HG03066 (cell line): Measurements from ENCODE around the gene HHIPL1.

Experiments
- ATAC-seq: cut with Tn5 transposase; IDR thresholded peaks from one replicate; pipeline ENCODE4 v1.9.1; 2021; ENCODE audit warnings: low read depth; ENCODE audit not compliant: unreplicated experiment

Gene HHIPL1

GRCh38 chr14:99686557-99687283, 41.8 kb downstream of the HHIPL1 start:
- ATAC-seq = no peak

- no peak for ATAC-seq
Observed at GRCh38 chr14:99687284-99688209, 42.6 kb downstream of the HHIPL1 start.

- no peak for ATAC-seq
Observed at GRCh38 chr14:99688210-99688581, 43.3 kb downstream of the HHIPL1 start.

GRCh38 chr14:99688629-99689028, 43.7 kb downstream of the HHIPL1 start:
- ATAC-seq = no peak

- no peak for ATAC-seq
Observed at GRCh38 chr14:99689266-99690236, 44.6 kb downstream of the HHIPL1 start.

- no peak for ATAC-seq
Observed at GRCh38 chr14:99690636-99691035, 45.7 kb downstream of the HHIPL1 start.

- no peak for ATAC-seq
Observed at GRCh38 chr14:99691111-99691885, 46.4 kb downstream of the HHIPL1 start.

- ATAC-seq = no peak
Observed at GRCh38 chr14:99693918-99694317, 49.0 kb downstream of the HHIPL1 start.

- ATAC-seq = no peak
Observed at GRCh38 chr14:99696929-99697328, 52.0 kb downstream of the HHIPL1 start.

GRCh38 chr14:99698236-99698635, 53.3 kb downstream of the HHIPL1 start:
- ATAC-seq = no peak

GRCh38 chr14:99698642-99699041, 53.7 kb downstream of the HHIPL1 start:
- no peak for ATAC-seq

GRCh38 chr14:99699085-99699760, 54.3 kb downstream of the HHIPL1 start:
- no peak for ATAC-seq

- ATAC-seq = no peak
Observed at GRCh38 chr14:99699861-99700260, 54.9 kb downstream of the HHIPL1 start.

- ATAC-seq = no peak
Observed at GRCh38 chr14:99700379-99700778, 55.5 kb downstream of the HHIPL1 start.

GRCh38 chr14:99701260-99701659, 56.3 kb downstream of the HHIPL1 start:
- no peak for ATAC-seq

- ATAC-seq = no peak
Observed at GRCh38 chr14:99702115-99702514, 57.2 kb downstream of the HHIPL1 start.

GRCh38 chr14:99703381-99703780, 58.5 kb downstream of the HHIPL1 start:
- no peak for ATAC-seq

GRCh38 chr14:99704037-99704436, 59.1 kb downstream of the HHIPL1 start:
- no peak for ATAC-seq
